GM18867 (cell line): ENCODE results near the gene HLA-DOA.
A peak's percentile ranks its signal among the peaks of the same experiment; 100 is the strongest.

Experiments
- ATAC-seq: cut with Tn5 transposase; IDR thresholded peaks from one replicate; pipeline ENCODE4 v1.9.1; 2021; ENCODE audit warnings: mild to moderate bottlenecking, moderate library complexity; ENCODE audit not compliant: unreplicated experiment

The HLA-DOA gene

DNA sequence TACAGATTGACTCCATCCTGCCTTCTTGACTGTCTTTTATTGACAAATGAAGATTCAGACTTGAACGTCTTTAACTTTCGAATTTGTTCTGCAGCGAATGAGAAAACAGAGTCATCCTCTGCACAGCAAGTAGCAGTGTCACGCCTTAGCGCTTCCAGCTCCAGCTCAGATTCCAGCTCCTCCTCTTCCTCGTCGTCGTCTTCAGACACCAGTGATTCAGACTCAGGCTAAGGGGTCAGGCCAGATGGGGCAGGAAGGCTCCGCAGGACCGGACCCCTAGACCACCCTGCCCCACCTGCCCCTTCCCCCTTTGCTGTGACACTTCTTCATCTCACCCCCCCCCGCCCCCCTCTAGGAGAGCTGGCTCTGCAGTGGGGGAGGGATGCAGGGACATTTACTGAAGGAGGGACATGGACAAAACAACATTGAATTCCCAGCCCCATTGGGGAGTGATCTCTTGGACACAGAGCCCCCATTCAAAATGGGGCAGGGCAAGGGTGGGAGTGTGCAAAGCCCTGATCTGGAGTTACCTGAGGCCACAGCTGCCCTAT is 28.8 kb downstream of the HLA-DOA start:
- no peak for ATAC-seq

DNA sequence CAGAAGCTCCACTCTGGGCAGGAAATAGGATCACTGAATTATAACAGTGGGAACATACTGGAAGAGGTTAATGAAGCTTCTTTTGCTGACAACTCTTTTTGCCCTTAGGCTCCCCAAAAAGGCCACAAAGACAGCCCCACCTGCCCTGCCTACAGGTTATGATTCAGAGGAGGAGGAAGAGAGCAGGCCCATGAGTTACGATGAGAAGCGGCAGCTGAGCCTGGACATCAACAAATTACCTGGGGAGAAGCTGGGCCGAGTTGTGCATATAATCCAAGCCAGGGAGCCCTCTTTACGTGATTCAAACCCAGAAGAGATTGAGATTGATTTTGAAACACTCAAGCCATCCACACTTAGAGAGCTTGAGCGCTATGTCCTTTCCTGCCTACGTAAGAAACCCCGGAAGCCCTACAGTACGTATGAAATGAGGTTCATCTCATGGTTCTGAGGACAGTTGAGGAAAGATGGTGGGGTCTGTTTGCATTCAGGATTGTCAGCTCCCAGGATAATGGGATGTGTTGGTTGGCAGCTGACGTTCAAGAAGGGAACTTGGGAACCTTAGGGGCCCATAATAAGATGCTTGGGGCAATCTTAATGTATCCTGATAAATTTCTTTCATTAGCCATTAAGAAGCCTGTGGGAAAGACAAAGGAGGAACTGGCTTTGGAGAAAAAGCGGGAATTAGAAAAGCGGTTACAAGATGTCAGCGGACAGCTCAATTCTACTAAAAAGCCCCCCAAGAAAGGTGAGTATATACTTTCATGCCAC is 29.5 kb downstream of the HLA-DOA start:
- no peak for ATAC-seq

DNA sequence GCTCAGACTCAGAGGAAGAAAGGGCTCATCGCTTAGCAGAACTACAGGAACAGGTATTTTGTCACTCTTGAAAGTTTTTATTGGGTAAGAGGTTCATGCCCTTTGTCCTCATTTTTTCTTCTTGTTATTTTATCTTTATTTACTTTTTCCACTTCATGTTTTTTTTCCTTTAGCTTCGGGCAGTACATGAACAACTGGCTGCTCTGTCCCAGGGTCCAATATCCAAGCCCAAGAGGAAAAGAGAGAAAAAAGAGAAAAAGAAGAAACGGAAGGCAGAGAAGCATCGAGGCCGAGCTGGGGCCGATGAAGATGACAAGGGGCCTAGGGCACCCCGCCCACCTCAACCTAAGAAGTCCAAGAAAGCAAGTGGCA is 31.5 kb downstream of the HLA-DOA start:
- ATAC-seq = no peak

DNA sequence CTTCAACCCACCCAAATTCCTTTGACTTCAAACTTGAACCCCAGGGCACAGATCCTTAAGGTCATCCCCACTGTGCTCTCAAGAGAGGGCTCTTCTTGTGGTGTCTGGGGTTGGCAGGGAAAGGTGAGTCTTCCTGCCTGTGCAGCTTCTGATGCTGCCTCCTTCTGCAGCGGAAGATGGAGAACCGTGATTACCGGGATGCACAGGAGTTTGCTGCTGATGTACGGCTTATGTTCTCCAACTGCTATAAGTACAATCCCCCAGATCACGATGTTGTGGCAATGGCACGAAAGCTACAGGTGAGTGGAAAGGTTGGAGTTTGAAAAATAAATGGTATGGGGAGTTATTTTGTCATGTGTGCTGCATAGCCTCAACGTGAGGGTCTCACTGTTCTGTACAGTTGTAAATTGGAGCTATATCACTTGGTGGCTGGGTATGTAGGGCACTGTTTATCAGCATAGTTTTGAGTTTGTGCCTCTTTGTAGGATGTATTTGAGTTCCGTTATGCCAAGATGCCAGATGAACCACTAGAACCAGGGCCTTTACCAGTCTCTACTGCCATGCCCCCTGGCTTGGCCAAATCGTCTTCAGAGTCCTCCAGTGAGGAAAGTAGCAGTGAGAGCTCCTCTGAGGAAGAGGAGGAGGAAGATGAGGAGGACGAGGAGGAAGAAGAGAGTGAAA is 32.0 kb downstream of the HLA-DOA start:
- no peak for ATAC-seq

DNA sequence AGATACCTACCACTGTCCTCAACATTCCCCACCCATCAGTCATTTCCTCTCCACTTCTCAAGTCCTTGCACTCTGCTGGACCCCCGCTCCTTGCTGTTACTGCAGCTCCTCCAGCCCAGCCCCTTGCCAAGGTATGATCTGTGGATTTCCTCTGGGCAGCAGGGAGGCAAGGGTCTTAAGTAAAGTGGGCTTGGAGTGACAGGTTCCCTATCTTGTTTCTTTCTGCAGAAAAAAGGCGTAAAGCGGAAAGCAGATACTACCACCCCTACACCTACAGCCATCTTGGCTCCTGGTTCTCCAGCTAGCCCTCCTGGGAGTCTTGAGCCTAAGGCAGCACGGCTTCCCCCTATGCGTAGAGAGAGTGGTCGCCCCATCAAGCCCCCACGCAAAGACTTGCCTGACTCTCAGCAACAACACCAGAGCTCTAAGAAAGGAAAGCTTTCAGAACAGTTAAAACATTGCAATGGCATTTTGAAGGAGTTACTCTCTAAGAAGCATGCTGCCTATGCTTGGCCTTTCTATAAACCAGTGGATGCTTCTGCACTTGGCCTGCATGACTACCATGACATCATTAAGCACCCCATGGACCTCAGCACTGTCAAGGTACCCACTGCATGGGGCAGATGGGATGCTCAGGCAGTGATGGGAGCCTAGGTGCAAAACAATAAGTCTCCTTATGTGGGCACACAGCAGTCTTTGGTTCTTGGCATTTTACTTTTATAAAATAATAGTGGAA is 32.9 kb downstream of the HLA-DOA start:
- no peak for ATAC-seq

DNA sequence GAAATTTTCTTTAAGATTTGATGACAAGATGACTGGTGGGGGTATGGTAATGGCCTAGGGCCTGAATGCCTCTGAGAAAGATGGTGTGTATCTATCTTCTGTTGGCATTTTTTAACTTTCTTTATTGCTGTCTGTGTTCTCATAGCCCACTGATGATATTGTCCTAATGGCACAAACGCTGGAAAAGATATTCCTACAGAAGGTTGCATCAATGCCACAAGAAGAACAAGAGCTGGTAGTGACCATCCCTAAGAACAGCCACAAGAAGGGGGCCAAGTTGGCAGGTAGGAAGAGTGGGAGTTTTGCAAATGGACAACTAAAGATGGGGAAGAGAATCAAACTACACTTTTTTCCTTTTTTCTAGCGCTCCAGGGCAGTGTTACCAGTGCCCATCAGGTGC is 33.5 kb downstream of the HLA-DOA start:
- no peak for ATAC-seq

DNA sequence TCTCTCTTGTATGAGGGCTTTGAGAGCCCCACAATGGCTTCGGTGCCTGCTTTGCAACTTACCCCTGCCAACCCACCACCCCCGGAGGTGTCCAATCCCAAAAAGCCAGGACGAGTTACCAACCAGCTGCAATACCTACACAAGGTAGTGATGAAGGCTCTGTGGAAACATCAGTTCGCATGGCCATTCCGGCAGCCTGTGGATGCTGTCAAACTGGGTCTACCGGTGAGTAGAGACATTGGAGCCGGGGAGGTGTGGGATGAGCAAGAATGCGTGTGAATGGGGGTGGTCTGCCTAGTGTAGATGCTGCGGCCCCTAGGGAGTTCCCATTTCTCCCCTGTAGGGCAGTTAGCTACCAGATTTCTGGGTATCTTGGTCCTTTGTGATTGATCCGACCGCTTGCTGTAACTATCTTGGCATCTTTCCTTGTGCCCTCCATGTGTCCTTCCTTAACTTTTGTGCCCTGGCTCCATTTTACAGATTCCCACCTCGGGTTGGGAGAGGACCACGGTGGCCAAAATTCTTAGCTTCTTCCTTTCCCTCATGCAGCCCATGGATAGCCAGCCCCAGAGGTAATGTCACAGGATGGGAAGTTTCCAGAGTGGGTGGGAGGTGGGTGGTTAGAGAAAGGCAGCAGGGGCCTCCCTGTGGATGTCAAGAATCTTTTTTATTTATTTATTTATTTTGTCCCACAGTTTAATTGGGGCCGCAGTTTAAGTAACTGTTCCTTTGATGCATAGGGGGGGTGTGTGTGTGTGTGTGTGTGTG is 34.7 kb downstream of the HLA-DOA start:
- no peak for ATAC-seq

DNA sequence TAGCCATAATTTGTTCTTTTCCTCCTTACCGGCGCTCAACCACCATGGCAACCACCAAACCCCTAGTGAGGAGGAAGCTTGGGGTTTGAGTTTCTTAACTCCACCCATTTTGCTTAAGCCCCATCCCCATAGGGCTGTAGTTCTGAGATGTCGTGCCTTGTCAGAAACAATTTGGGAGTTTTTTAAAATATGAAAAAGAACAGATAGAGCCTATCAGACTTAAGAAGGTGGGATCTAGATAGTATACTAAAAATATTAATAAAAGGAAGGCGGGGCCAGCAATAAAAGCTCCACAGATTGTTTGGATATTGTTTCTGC is 35.4 kb downstream of the HLA-DOA start:
- ATAC-seq = no peak

DNA sequence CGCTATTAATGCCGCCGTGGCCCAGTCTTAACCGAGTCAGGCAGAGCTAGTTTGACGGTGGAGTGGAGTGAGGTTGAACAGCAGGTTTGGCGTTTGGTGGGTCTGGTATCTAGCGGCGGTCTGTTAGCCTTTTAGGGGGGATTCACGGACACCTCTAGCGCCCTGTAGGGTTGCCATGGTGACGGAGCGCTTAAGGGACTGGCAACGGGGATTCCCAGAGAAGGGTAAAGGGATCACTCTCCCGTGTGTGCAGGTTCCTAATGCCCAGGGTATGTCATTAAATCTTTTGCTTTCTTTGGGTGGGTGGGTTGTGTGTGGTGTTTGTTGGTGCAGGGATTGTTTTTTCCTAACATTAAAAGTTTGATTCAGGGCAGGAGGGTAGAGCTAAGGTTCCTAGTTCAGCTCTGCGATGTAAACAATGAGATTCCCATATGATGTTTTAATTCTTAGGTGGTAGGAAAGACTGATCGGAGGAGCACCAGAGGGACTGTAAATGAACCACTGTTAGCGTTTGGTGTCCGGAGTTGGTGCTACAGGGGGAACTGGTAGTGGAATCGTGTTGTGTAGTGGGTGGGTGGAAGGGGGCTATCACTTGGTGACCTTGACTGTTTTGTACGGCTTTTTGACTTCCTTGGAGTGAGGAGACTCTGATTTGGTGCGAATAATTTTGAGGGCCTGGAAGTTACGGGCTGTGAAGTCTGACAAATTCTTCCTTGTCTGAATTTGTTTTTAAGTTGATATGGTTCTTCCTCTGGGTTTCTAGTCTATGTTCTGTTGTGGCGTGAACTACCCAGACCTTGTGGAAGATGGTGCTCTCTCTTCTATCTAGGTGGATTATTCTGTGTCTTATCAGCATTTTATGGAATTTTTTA is 36.0 kb downstream of the HLA-DOA start:
- no peak for ATAC-seq

DNA sequence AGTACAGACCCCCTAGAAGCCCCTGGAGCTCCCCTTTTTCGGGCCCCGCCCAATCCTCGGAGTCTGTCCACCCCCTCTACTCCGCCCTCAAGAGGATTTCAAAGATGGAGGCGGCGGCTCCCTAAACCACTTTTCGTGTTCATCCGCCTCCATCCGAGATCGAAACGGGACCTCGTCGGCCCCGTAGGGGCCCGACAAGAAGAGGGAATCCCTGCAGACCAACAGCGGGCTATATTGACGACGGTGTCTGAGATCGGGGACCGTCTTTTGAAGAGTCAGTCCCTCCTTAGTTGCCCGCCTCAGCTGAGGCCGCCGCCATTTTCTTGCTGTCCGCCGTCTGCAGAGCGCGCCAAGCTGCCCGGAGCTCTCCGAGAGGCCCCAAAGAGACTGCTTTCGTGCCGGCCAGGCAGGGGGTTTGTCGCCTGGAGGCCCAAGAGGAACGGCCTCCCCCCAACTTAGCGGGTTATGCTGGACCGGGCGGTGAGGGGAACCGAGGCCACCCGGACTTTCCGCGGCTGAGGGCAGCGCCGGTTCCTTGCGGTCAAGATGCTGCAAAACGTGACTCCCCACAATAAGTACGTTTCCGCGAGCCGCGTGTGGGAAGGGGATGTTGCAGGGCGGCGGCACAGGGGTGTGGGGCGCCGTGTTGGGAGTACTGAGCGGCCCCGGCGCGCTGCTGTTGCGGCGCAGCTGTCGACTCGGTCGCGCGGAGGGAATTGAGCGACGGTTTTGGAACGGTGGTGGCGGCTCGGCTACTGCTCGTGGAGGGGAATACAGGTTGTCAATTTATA is 36.8 kb downstream of the HLA-DOA start:
- ATAC-seq = no peak

DNA sequence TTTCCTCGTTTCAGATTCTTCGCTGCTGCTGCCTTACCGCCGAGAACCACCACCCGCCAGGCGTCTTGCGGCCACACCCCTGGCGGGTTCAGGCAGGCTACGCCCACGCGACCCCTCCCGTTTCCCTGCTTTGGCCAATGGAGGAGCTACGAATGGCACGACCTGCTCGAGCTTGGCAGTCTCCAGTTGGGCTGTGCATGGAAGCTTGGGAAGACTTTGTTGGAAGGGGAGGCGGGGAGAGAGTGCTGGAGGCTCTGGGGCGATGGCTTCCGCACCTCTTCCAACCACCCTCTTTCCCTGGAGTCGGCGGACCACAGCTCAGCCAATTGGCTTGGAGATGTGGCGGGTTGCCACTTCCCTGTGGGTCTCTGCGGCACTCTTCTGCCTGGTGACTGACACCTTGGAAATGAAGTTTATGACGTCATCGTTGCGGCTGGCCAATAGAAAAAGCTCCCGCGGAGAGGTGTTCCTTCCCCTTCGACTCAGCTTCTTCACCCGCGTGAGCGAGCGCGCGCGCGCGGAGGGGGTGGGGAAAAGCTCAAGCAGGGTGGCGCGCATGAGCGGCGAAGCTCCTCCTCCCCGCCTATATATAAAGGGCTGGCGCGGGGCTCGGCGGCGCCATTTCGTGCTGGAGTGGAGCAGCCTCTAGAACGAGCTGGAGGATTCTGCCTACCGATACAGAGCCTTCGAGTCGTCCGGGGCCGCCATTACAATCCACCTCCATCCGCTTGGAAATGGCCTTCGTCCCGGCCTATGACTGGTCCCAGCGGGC is 37.6 kb downstream of the HLA-DOA start:
- ATAC-seq = peak; percentile 46

DNA sequence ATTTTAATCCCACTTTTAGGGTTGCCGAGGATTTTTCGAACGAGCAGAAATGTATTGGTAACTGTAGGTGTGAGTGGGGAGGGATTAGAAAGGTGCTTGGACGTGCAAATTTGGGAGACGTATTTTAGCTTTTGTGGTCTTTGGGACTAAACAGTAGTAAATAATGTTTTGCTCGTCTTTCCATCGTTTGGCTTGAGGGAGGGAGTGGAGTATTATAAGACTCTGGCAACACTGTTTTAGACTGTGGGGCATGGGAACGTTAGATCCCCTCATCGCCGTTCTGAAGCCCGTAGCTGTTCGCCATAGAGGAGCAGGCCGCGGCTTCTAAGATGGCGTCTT is 38.2 kb downstream of the HLA-DOA start:
- ATAC-seq = no peak

DNA sequence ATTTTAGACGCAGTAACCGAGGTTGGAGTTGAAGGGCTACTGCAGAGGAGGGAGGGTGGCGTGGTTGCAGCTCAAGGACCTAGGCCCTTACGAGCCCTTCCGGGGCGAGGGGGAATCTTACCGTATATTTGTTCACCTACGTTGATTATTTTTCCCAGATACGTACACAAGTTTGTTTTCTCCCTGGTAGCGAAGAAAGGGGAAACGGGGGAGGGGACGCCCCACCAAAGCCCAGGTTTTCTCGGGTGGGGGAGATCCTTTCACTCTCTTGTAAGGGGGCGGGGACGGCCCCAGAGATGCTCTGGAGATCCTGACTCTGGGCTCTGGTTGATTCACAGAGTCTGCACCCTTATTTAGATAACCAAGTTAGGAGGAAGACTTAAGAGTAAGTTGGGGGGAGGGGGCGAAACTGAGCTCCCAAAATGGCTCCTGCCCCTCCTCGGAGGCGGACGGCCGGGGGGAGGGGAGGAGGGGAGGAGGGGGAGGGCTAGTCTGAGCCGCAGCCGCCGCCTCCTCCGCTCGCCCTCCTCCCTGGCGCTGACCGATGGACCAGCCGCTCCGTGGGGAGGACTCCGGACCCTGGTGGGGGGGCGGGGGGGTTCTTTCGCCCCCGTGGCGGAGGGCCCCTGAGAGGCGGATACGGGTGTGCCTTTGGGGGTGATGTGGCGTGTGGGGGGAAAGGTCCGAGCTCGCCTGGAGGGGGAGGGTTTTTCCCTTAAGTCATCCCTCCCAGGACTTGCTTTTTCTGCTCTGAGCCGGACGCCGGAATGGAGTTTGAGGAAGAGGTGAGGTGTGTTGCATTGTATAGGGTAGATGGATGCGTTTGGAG is 38.8 kb downstream of the HLA-DOA start:
- ATAC-seq = no peak

DNA sequence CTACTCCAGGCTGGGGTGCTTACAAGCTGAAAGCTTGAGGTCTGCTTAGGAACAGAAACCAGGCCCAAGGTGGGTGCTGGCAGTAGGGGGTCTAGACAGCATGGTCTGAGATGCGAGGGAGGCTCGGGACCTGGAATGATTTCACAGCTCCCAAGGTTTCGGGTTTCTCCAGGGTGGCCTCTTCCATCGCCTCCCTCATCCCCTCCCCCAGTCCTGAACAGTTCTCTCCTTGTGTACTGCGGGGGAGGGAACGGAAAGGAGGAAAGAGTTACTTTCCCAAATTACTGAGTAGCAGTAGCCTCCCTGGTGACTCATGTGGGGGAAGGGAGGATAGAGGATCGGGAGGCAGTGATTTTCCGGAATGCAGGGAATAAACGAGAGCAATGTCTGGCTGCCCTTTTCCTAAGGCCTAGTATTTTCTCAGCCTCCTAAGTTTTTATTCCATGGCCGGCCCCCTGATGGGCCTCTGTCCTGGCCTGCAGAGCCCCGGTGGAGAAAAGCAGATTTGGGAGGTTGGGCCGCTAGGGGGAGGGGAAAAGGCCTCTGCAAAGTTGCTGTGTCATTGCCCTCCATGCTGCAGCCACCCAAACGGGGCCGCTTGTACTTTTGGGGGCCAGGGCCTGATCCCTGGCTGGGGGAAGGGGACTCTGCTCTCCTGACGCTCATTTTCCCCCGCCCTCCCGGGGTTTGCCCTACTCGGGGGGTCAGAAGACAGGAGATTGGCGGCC is 39.5 kb downstream of the HLA-DOA start:
- ATAC-seq = no peak

DNA sequence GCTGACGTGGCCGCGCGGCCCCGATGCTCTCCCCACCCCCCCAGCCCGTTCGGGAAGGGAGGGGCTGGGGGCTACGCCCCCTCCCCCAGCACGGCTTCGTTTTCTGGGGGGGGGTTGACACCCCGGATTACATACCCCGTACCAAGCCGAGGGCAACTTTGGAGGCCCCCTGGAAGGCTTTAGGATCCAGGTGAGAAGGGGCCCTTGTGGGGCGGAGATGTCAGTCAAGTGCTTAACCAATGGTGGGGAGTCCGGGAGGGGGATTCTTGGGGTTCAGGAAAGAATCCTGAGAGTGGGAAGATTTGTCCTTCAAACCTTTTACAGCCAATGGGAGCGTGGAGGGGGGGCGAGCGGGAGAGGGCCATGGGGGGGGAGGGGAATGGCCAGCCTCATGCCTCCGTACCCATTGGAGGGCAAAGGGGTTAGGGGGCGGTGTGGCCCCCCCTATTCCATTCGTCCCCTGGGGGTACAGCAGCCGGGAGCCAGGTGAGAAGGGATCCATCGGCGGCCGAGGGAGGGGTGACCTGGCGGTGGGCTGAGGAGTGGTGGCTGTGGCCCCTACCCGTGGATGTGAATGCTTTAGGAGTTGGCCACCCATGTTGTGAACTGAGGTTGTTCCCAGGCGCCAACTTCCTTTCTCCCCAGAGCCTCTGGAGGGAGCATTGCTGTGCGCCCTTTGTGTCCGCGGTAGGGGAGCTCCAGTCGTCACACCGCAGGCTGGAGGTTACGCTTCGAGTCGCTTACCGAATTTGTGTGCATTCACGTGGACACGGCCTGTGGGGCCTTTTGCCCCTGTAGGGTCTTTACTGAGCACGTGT is 40.3 kb downstream of the HLA-DOA start:
- ATAC-seq = no peak

DNA sequence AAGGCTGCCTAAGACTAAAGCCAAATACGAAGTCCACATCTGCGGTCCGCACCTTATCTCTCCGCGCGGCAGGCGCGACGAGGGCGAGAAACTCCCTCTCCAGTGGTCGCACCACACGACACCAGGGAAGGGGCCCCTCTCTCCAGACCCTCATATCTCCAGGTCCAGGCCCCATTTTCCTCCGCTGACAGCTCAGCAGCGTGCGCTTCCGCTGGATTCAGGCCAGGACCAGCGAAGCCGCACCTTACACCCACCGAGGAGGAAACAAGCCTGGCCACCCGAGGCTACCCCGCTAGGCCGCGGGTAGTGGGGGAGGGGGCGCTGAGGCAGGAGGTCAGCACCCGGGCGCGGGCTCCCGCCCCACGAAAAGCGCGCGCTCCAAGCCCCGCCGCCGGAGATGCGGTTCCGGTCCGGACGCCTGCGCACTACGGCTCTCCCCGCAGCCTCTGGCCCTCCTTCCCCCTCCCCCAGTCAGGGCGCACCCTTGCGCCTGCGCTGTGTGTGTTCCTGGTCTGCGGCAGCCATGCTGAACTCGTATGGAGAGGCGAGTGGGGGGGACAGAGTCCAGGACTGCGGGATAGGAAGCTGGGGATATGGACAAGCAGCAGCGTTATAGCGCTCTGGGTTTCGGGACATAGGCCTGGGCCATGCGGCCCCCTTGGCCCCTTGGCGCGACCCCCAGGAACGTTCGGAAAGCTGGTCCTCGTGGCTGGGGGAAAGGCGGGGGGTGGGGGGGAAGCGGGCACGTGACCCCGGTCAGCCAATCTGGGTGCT is 41.1 kb downstream of the HLA-DOA start, which contains the start of gene BRD2:
Gene BRD2, plus strand, starts transcription at position 502 of the 774 bp plus-strand sequence. CDS start 4,305 bp downstream, outside the sequence.
- peak; percentile 32 for ATAC-seq
